Liver (tissue), 3 donors: ENCODE results near the gene APOBEC3B.
"Not testable (repeated sequence)": the region's sequence is repeated elsewhere in the genome, so short reads cannot be mapped to it uniquely, and the experiment has no call there.

Experiments used
- EGR1 ChIP-seq, 2 donors: IDR thresholded peaks; 2 replicates each; pipeline ENCODE4 v1.6.1; 2016 to 2018; ENCODE audit warnings: antibody characterized with exemption in 2 of 2, low read depth in 2 of 2
- FOXA1 ChIP-seq: IDR thresholded peaks from 2 replicates; pipeline ENCODE4 v1.6.1; 2016; ENCODE audit warnings: antibody characterized with exemption
- GABPA ChIP-seq, 2 donors: IDR thresholded peaks in 1 of 2; conservative IDR thresholded peaks in 1 of 2; 2 replicates each; pipeline ENCODE4 v1.6.1; 2016; ENCODE audit warnings: antibody characterized with exemption in 2 of 2, mild to moderate bottlenecking in 1 of 2, moderate library complexity in 1 of 2
- HNF4A ChIP-seq, 2 donors: conservative IDR thresholded peaks; 2 replicates each; pipeline ENCODE4 v1.6.1; 2016; ENCODE audit warnings: antibody characterized with exemption in 2 of 2, mild to moderate bottlenecking in 2 of 2
- RAD21 ChIP-seq, 2 donors: IDR thresholded peaks; 2 replicates each; pipeline ENCODE4 v1.6.1; 2016; ENCODE audit warnings: antibody characterized with exemption in 2 of 2, mild to moderate bottlenecking in 2 of 2
- RXRA ChIP-seq, 2 donors: IDR thresholded peaks; 2 replicates each; pipeline ENCODE4 v1.6.1; 2017 to 2018; ENCODE audit warnings: antibody characterized with exemption in 2 of 2, mild to moderate bottlenecking in 1 of 2
- SP1 ChIP-seq: IDR thresholded peaks from 2 replicates; pipeline ENCODE4 v1.6.1; 2018; ENCODE audit warnings: antibody characterized with exemption, mild to moderate bottlenecking
- TAF1 ChIP-seq: conservative IDR thresholded peaks from 2 replicates; pipeline ENCODE4 v1.6.1; 2016; ENCODE audit warnings: antibody characterized with exemption, mild to moderate bottlenecking
- YY1 ChIP-seq: IDR thresholded peaks from 2 replicates; pipeline ENCODE4 v1.6.1; 2016; ENCODE audit warnings: antibody characterized with exemption, mild to moderate bottlenecking
- TF ChIP-seq, protein P1 (sequence below): IDR thresholded peaks from 2 replicates; pipeline ENCODE4 v1.6.1; 2016; ENCODE audit warnings: antibody characterized with exemption, mild to moderate bottlenecking
- TF ChIP-seq, protein P2 (sequence below): IDR thresholded peaks from 2 replicates; pipeline ENCODE4 v1.6.1; 2016; ENCODE audit warnings: antibody characterized with exemption
- TF ChIP-seq, protein P3 (sequence below): fragments of 150-350 bp; IDR thresholded peaks from 2 replicates; pipeline ENCODE4 v1.5.1; 2017; ENCODE audit warnings: improper control_type of control experiment, low read depth, low read length; ENCODE audit not compliant: missing input control
- donor health status: healthy.
- donor health status: healthy.

DNA sequence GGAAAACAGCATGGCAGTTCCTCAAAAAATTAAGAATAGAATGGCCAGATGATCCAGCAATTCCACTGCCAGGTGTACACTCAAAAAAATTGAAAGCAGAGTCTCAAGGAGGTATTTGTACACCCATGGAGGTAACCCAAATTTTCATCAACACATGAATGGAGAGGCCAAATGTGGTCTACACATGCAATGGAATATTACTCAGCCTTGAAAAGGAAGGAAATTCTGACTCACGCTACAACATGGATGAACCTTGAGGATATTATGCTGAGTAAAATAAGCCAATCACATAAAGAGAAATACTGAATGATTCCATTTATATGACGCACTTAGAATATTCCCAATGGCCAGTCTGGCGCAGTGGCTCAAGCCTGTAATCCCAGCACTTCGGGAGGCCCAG lies 4.9 kb upstream of the APOBEC3B start:
- TF ChIP-seq, protein P1, sequence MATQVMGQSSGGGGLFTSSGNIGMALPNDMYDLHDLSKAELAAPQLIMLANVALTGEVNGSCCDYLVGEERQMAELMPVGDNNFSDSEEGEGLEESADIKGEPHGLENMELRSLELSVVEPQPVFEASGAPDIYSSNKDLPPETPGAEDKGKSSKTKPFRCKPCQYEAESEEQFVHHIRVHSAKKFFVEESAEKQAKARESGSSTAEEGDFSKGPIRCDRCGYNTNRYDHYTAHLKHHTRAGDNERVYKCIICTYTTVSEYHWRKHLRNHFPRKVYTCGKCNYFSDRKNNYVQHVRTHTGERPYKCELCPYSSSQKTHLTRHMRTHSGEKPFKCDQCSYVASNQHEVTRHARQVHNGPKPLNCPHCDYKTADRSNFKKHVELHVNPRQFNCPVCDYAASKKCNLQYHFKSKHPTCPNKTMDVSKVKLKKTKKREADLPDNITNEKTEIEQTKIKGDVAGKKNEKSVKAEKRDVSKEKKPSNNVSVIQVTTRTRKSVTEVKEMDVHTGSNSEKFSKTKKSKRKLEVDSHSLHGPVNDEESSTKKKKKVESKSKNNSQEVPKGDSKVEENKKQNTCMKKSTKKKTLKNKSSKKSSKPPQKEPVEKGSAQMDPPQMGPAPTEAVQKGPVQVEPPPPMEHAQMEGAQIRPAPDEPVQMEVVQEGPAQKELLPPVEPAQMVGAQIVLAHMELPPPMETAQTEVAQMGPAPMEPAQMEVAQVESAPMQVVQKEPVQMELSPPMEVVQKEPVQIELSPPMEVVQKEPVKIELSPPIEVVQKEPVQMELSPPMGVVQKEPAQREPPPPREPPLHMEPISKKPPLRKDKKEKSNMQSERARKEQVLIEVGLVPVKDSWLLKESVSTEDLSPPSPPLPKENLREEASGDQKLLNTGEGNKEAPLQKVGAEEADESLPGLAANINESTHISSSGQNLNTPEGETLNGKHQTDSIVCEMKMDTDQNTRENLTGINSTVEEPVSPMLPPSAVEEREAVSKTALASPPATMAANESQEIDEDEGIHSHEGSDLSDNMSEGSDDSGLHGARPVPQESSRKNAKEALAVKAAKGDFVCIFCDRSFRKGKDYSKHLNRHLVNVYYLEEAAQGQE: not testable (repeated sequence)
- TF ChIP-seq, protein P2, sequence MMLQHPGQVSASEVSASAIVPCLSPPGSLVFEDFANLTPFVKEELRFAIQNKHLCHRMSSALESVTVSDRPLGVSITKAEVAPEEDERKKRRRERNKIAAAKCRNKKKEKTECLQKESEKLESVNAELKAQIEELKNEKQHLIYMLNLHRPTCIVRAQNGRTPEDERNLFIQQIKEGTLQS: not testable (repeated sequence)
- not testable (repeated sequence) for TF ChIP-seq YY1; TAF1; EGR1 (IDR thresholded peaks at IDR 0.05; ENCODE audit: low read depth in 2 of 2); RXRA (IDR thresholded peaks at IDR 0.05); RAD21 (IDR thresholded peaks at IDR 0.05); FOXA1; HNF4A (conservative IDR thresholded peaks at IDR 0.05); GABPA (IDR thresholded peaks at IDR 0.05 in 1 of 2, conservative IDR thresholded peaks at IDR 0.05 in 1 of 2); SP1
- TF ChIP-seq, protein P3, sequence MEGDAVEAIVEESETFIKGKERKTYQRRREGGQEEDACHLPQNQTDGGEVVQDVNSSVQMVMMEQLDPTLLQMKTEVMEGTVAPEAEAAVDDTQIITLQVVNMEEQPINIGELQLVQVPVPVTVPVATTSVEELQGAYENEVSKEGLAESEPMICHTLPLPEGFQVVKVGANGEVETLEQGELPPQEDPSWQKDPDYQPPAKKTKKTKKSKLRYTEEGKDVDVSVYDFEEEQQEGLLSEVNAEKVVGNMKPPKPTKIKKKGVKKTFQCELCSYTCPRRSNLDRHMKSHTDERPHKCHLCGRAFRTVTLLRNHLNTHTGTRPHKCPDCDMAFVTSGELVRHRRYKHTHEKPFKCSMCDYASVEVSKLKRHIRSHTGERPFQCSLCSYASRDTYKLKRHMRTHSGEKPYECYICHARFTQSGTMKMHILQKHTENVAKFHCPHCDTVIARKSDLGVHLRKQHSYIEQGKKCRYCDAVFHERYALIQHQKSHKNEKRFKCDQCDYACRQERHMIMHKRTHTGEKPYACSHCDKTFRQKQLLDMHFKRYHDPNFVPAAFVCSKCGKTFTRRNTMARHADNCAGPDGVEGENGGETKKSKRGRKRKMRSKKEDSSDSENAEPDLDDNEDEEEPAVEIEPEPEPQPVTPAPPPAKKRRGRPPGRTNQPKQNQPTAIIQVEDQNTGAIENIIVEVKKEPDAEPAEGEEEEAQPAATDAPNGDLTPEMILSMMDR: not testable (repeated sequence)
